IPS-15b (cell line): Measurements from ENCODE around the gene SLC36A3.

Experiments
- H3K27me3 ChIP-seq: one replicate; pipeline ENCODE4 v1.6.1; 2013; ENCODE audit warnings: low read length; ENCODE audit not compliant: control insufficient read depth, insufficient read depth
- H3K36me3 ChIP-seq: one replicate; pipeline ENCODE4 v1.6.1; 2013; ENCODE audit warnings: low read length; ENCODE audit not compliant: control insufficient read depth, insufficient read depth
- H3K4me1 ChIP-seq: one replicate; pipeline ENCODE4 v1.6.1; 2013; ENCODE audit warnings: mild to moderate bottlenecking, low read length; ENCODE audit not compliant: control insufficient read depth, insufficient read depth
- H3K4me3 ChIP-seq: one replicate; pipeline ENCODE4 v1.5.1; 2013; ENCODE audit warnings: low read depth, low read length
- H3K9ac ChIP-seq: one replicate; pipeline ENCODE4 v1.6.1; 2013; ENCODE audit warnings: low read depth, mild to moderate bottlenecking, low read length
- H3K9me3 ChIP-seq: one replicate; pipeline ENCODE4 v1.6.1; 2013; ENCODE audit warnings: mild to moderate bottlenecking, low read length; ENCODE audit not compliant: control insufficient read depth, insufficient read depth

Gene SLC36A3

GRCh38 chr5:151280443-151280842 lies 23.1 kb downstream of the SLC36A3 start:
- Histone ChIP-seq H3K9ac (no peak overlapping the region), H3K4me3 (no peak overlapping the region), H3K9me3 (no peaks in the 10 kb centered on the region), H3K27me3 (peaks cover 5% of the 10 kb centered on the region), H3K4me1 (no peaks in the 10 kb centered on the region), H3K36me3 (no peaks in the 10 kb centered on the region)

GRCh38 chr5:151278845-151279244 lies 24.7 kb downstream of the SLC36A3 start:
- Histone ChIP-seq H3K9me3 (no peaks in the 10 kb centered on the region), H3K4me3 (no peak overlapping the region), H3K4me1 (no peaks in the 10 kb centered on the region), H3K36me3 (no peaks in the 10 kb centered on the region), H3K9ac (no peak overlapping the region), H3K27me3 (no peaks in the 10 kb centered on the region)

- Histone ChIP-seq H3K36me3 (no peaks in the 10 kb centered on the region), H3K4me3 (no peak overlapping the region), H3K4me1 (no peaks in the 10 kb centered on the region), H3K27me3 (no peaks in the 10 kb centered on the region), H3K9me3 (no peaks in the 10 kb centered on the region), H3K9ac (no peak overlapping the region)
Measured at GRCh38 chr5:151275803-151276202, 27.8 kb downstream of the SLC36A3 start.

- Histone ChIP-seq H3K4me3 (no peak overlapping the region), H3K36me3 (peaks cover 1% of the 10 kb centered on the region), H3K4me1 (no peaks in the 10 kb centered on the region), H3K9ac (no peak overlapping the region), H3K27me3 (no peaks in the 10 kb centered on the region), H3K9me3 (no peaks in the 10 kb centered on the region)
Measured at GRCh38 chr5:151274666-151275065, 28.9 kb downstream of the SLC36A3 start.

GRCh38 chr5:151271336-151271735 lies 32.2 kb downstream of the SLC36A3 start:
- no peak overlapping the region for H3K9ac ChIP-seq

GRCh38 chr5:151270599-151270998 lies 33.0 kb downstream of the SLC36A3 start:
- H3K4me1 ChIP-seq = no peaks in the 10 kb centered on the region
- H3K4me3 ChIP-seq = no peak overlapping the region
- H3K9me3 ChIP-seq = no peaks in the 10 kb centered on the region
- H3K36me3 ChIP-seq = peaks cover 15% of the 10 kb centered on the region
- H3K27me3 ChIP-seq = no peaks in the 10 kb centered on the region
- H3K9ac ChIP-seq = no peak overlapping the region

More at GRCh38 chr5:151271336-151271735, 32.2 kb downstream of the SLC36A3 start:
- H3K4me1 ChIP-seq = no peaks in the 10 kb centered on the region
- H3K9me3 ChIP-seq = no peaks in the 10 kb centered on the region
- H3K27me3 ChIP-seq = no peaks in the 10 kb centered on the region
- peaks cover 15% of the 10 kb centered on the region for H3K36me3 ChIP-seq
- no peak overlapping the region for H3K4me3 ChIP-seq

GRCh38 chr5:151267491-151268260 lies 35.9 kb downstream of the SLC36A3 start:
- Histone ChIP-seq H3K9me3 (no peaks in the 10 kb centered on the region), H3K36me3 (peaks cover 19% of the 10 kb centered on the region), H3K4me1 (no peaks in the 10 kb centered on the region), H3K9ac (no peak overlapping the region), H3K27me3 (no peaks in the 10 kb centered on the region), H3K4me3 (no peak overlapping the region)

GRCh38 chr5:151264113-151264512 lies 39.5 kb downstream of the SLC36A3 start:
- Histone ChIP-seq H3K36me3 (peaks cover 15% of the 10 kb centered on the region), H3K27me3 (no peaks in the 10 kb centered on the region), H3K9me3 (no peaks in the 10 kb centered on the region), H3K9ac (no peak overlapping the region), H3K4me3 (no peak overlapping the region), H3K4me1 (no peaks in the 10 kb centered on the region)

- Histone ChIP-seq H3K9ac (no peak overlapping the region), H3K4me3 (no peak overlapping the region), H3K36me3 (peaks cover 11% of the 10 kb centered on the region), H3K9me3 (no peaks in the 10 kb centered on the region), H3K4me1 (no peaks in the 10 kb centered on the region), H3K27me3 (no peaks in the 10 kb centered on the region)
Measured at GRCh38 chr5:151262532-151262931, 41.0 kb downstream of the SLC36A3 start.

GRCh38 chr5:151259931-151260330 lies 43.6 kb downstream of the SLC36A3 start:
- Histone ChIP-seq H3K36me3 (no peaks in the 10 kb centered on the region), H3K9me3 (no peaks in the 10 kb centered on the region), H3K4me1 (no peaks in the 10 kb centered on the region), H3K27me3 (no peaks in the 10 kb centered on the region), H3K4me3 (no peak overlapping the region), H3K9ac (no peak overlapping the region)

- Histone ChIP-seq H3K4me1 (peaks cover 3% of the 10 kb centered on the region), H3K36me3 (no peaks in the 10 kb centered on the region), H3K4me3 (no peak overlapping the region), H3K9ac (no peak overlapping the region), H3K9me3 (no peaks in the 10 kb centered on the region), H3K27me3 (no peaks in the 10 kb centered on the region)
Measured at GRCh38 chr5:151258816-151259215, 44.8 kb downstream of the SLC36A3 start.

- Histone ChIP-seq H3K4me3 (no peak overlapping the region), H3K4me1 (peaks cover 3% of the 10 kb centered on the region), H3K9ac (no peak overlapping the region), H3K36me3 (no peaks in the 10 kb centered on the region), H3K9me3 (no peaks in the 10 kb centered on the region), H3K27me3 (no peaks in the 10 kb centered on the region)
Measured at GRCh38 chr5:151258201-151258611, 45.4 kb downstream of the SLC36A3 start.
